IMR-90 (cell line): ENCODE measurements around the gene COX17. TPM values are rescaled to one million over a fixed set of nuclear protein-coding genes. Genes with fewer than 3 reads are reported as not detected.

Experiments used
- ATAC-seq: fragments of 200-7000 bp; cut with Tn5 transposase; 2 replicates; pipeline ENCODE4 v1.9.1; 2020; ENCODE audit warnings: low read depth, mild to moderate bottlenecking, moderate library complexity
- BruUV-seq: library from RNA; stranded (reverse); fragments of 400-500 nt; replicated peaks from 2 replicates; lab custom pipeline; 2021; lab: Mats Ljungman, UMichigan
- CTCF ChIA-PET: fragments of 300-600 bp; formaldehyde crosslinking; extraction: SDS; loops from one replicate; lab custom pipeline; 2021; ENCODE audit warnings: antibody characterized with exemption; lab: Yijun Ruan, JAX
- POLR2A ChIA-PET: fragments of 300-600 bp; sonication (Branson Sonifier 250); formaldehyde crosslinking; loops from one replicate; lab custom pipeline; 2022; ENCODE audit warnings: antibody characterized with exemption; ENCODE audit not compliant: unreplicated experiment; lab: Charles Lee
- DNase-seq: peaks from one replicate; pipeline ENCODE4 v3.0.0; 2013
- H2AFZ ChIP-seq: replicated peaks from 2 replicates; pipeline ENCODE3; 2013; ENCODE audit warnings: low read length, mild to moderate bottlenecking; ENCODE audit not compliant: poor library complexity
- H2AK5ac ChIP-seq: 2 replicates; pipeline ENCODE4 v1.6.1; 2013; ENCODE audit warnings: low read depth, low read length, inconsistent platforms
- H2AK9ac ChIP-seq: replicated peaks from 2 replicates; pipeline ENCODE3; 2013; ENCODE audit warnings: mild to moderate bottlenecking, low read depth, low read length, moderate library complexity; ENCODE audit not compliant: poor library complexity
- H2BK120ac ChIP-seq: 2 replicates; pipeline ENCODE4 v1.6.1; 2013; ENCODE audit warnings: low read depth, low read length, inconsistent platforms
- H2BK15ac ChIP-seq: 3 replicates; pipeline ENCODE4 v1.6.1; 2013; ENCODE audit warnings: low read depth, low read length, inconsistent platforms
- H2BK20ac ChIP-seq: 2 replicates; pipeline ENCODE4 v1.6.1; 2013; ENCODE audit warnings: low read depth, mild to moderate bottlenecking, inconsistent platforms, low read length, moderate library complexity
- H2BK5ac ChIP-seq: 2 replicates; pipeline ENCODE4 v1.6.1; 2013; ENCODE audit warnings: mild to moderate bottlenecking, low read depth, low read length, inconsistent platforms; ENCODE audit not compliant: poor library complexity, severe bottlenecking
- H3K14ac ChIP-seq: replicated peaks from 2 replicates; pipeline ENCODE4 v1.6.1; 2013; ENCODE audit warnings: low read depth, low read length, inconsistent platforms
- H3K18ac ChIP-seq: 2 replicates; pipeline ENCODE4 v1.6.1; 2013; ENCODE audit warnings: low read depth, low read length, control low read depth
- H3K23ac ChIP-seq: 2 replicates; pipeline ENCODE4 v1.6.1; 2013; ENCODE audit warnings: low read depth, low read length, inconsistent platforms
- H3K27ac ChIP-seq: 2 replicates; pipeline ENCODE4 v1.5.1; 2013; ENCODE audit warnings: mild to moderate bottlenecking, control low read depth, low read length; ENCODE audit not compliant: insufficient read depth
- H3K27me3 ChIP-seq: 2 replicates; pipeline ENCODE4 v1.6.1; 2013; ENCODE audit warnings: low read length; ENCODE audit not compliant: control insufficient read depth, insufficient read depth
- H3K36me3 ChIP-seq: 2 replicates; pipeline ENCODE4 v1.6.1; 2013; ENCODE audit warnings: low read length, mixed read lengths; ENCODE audit not compliant: control insufficient read depth, insufficient read depth
- H3K4ac ChIP-seq: 2 replicates; pipeline ENCODE4 v1.6.1; 2013; ENCODE audit warnings: low read depth, low read length, inconsistent platforms
- H3K4me1 ChIP-seq: 2 replicates; pipeline ENCODE4 v1.6.1; 2013; ENCODE audit warnings: low read length, mixed read lengths; ENCODE audit not compliant: control insufficient read depth, insufficient read depth
- H3K4me2 ChIP-seq: 2 replicates; pipeline ENCODE4 v1.6.1; 2013; ENCODE audit warnings: low read depth, mild to moderate bottlenecking, control low read depth, low read length, moderate library complexity
- H3K4me3 ChIP-seq: 2 replicates; pipeline ENCODE4 v1.5.1; 2013; ENCODE audit warnings: low read depth, mild to moderate bottlenecking, control low read depth, low read length, moderate library complexity; ENCODE audit not compliant: insufficient read depth
- H3K56ac ChIP-seq: 2 replicates; pipeline ENCODE4 v1.6.1; 2013; ENCODE audit warnings: low read length, inconsistent platforms; ENCODE audit not compliant: insufficient read depth; ENCODE audit errors: extremely low read depth
- H3K79me1 ChIP-seq, 2 experiments: 2 replicates each; pipeline ENCODE4 v1.6.1; 2013; ENCODE audit warnings: low read length in 2 of 2, inconsistent platforms in 1 of 2, low read depth in 1 of 2
- H3K9ac ChIP-seq: 2 replicates; pipeline ENCODE4 v1.6.1; 2013; ENCODE audit warnings: low read depth, low read length, control low read depth
- H3K9me1 ChIP-seq: 2 replicates; pipeline ENCODE4 v1.6.1; 2013; ENCODE audit warnings: low read length, inconsistent platforms; ENCODE audit not compliant: insufficient read depth
- H3K9me3 ChIP-seq: 2 replicates; pipeline ENCODE4 v1.6.1; 2013; ENCODE audit warnings: low read length; ENCODE audit not compliant: control insufficient read depth, insufficient read depth
- H4K20me1 ChIP-seq: 2 replicates; pipeline ENCODE4 v1.6.1; 2013; ENCODE audit warnings: low read length, inconsistent platforms; ENCODE audit not compliant: insufficient read depth
- H4K5ac ChIP-seq: 2 replicates; pipeline ENCODE4 v1.6.1; 2013; ENCODE audit warnings: mild to moderate bottlenecking, low read depth, low read length, control low read depth
- H4K8ac ChIP-seq, 2 experiments: 2 replicates each; pipeline ENCODE4 v1.6.1; 2013; ENCODE audit warnings: low read depth in 2 of 2, low read length in 2 of 2, control low read depth in 1 of 2, inconsistent platforms in 1 of 2
- H4K91ac ChIP-seq: 2 replicates; pipeline ENCODE4 v1.6.1; 2013; ENCODE audit warnings: low read depth, low read length, inconsistent platforms; ENCODE audit not compliant: insufficient read depth
- BHLHE40 ChIP-seq: fragments of 150-350 bp; IDR thresholded peaks from 2 replicates; pipeline ENCODE4 v1.6.1; 2016; ENCODE audit warnings: mild to moderate bottlenecking, low read depth, low read length
- CHD1 ChIP-seq: IDR thresholded peaks from 2 replicates; pipeline ENCODE4 v1.6.1; 2012; ENCODE audit warnings: low read depth, low read length, improper control_type of control experiment
- FOS ChIP-seq: fragments of 150-350 bp; IDR thresholded peaks from 2 replicates; pipeline ENCODE4 v1.6.1; 2016; ENCODE audit warnings: low read depth, low read length
- NFE2L2 ChIP-seq: fragments of 150-350 bp; IDR thresholded peaks from 2 replicates; pipeline ENCODE4 v1.6.1; 2016; ENCODE audit warnings: low read depth, mild to moderate bottlenecking, low read length
- POLR2A ChIP-seq: IDR thresholded peaks from 2 replicates; pipeline ENCODE4 v1.6.1; 2012; ENCODE audit warnings: mild to moderate bottlenecking, low read depth, low read length
- RAD21 ChIP-seq: IDR thresholded peaks from 2 replicates; pipeline ENCODE4 v1.6.1; 2012; ENCODE audit warnings: low read length, improper control_type of control experiment
- RFX5 ChIP-seq: IDR thresholded peaks from 2 replicates; pipeline ENCODE4 v1.8.0; 2012; ENCODE audit warnings: low read depth, mild to moderate bottlenecking, low read length, moderate library complexity
- USF2 ChIP-seq: fragments of 150-350 bp; IDR thresholded peaks from 2 replicates; pipeline ENCODE4 v1.6.1; 2017; ENCODE audit warnings: mild to moderate bottlenecking, antibody characterized with exemption, low read length, low read depth
- WGBS, 2 experiments: methylation state at CpG; one replicate each; pipeline versions ENCODE4 v1.1.5 to v1.1.7; 2013; ENCODE audit warnings: missing lambda C conversion rate in 2 of 2; ENCODE audit not compliant: insufficient read length in 1 of 2; ENCODE audit errors: extremely low coverage in 2 of 2; 5-methylcytosine and 5-hydroxymethylcytosine counted together
- dilution Hi-C: fragments of 300-500 bp; cut with HindIII; formaldehyde crosslinking; loops from one replicate; pipeline ENCODE4 v1.14.3; 2018; ENCODE audit warnings: low sequenced_read_pairs; ENCODE audit not compliant: unreplicated experiment
- in situ Hi-C: fragments of 300-500 bp; cut with MboI; formaldehyde crosslinking; loops from 3 replicates; pipeline ENCODE4 v1.14.3; 2019; ENCODE audit warnings: low sequenced_read_pairs, inconsistent platforms, mixed read lengths
- intact Hi-C: fragments of 100-400 bp; cut with micrococcal nuclease; formaldehyde crosslinking; loops from 2 replicates; pipeline ENCODE4 v1.10.0; 2022
- polyA plus RNA-seq, 3 experiments: library from polyadenylated mRNA; depleted of rRNA; stranded (reverse); fragments of >200 nt; gene quantifications; 2 replicates each; pipeline ENCODE4 v1.2.3, GENCODE V29; 2012; ENCODE audit warnings: low replicate concordance in 1 of 3
- total RNA-seq: library from RNA; depleted of rRNA; stranded (reverse); fragments of >200 nt; gene quantifications from 2 replicates; pipeline ENCODE4 v1.2.3, GENCODE V29; 2012
- TF ChIP-seq, protein P1 (sequence below): conservative IDR thresholded peaks from 2 replicates; pipeline ENCODE4 v1.5.1; 2012; ENCODE audit warnings: mild to moderate bottlenecking, low read depth, low read length, improper control_type of control experiment

COX17 gene
- total and polyA plus RNA-seq, 2 of the 4 experiments (the other 2 are of a cell fraction) = 2.0 to 24.5 TPM

GRCh38 chr3:119639494-119640350 lies 37.5 kb downstream of the COX17 start:
- no peak overlapping the region for H3K4me2 ChIP-seq
- peak overlapping the region; percentile 18; the same call in 1 of the 2 replicates for H2BK120ac ChIP-seq
- 0 out of 2 replicates have a peak overlapping the region, but pooled peaks have one; percentile 40 for H4K91ac ChIP-seq
- no peak overlapping the region; the same call in 2 of the 3 replicates for H2BK15ac ChIP-seq
- H2BK5ac ChIP-seq = no peak overlapping the region
- H3K56ac ChIP-seq = no peak overlapping the region
- H3K9me3 ChIP-seq = no peaks in the 10 kb centered on the region
- ChIA-PET POLR2A (no interaction called here), CTCF (no interaction called here)
- intact Hi-C loops (no loop called here), dilution Hi-C loops (no loop called here), in situ Hi-C loops (no loop called here)
- H3K79me1 ChIP-seq = no peaks in the 10 kb centered on the region
- H4K20me1 ChIP-seq = no peaks in the 10 kb centered on the region
- no peaks in the 10 kb centered on the region for H3K27me3 ChIP-seq
- no peak overlapping the region for H3K23ac ChIP-seq
- H3K9me1 ChIP-seq = peaks cover 11% of the 10 kb centered on the region
- no peak for TF ChIP-seq RFX5
- TF ChIP-seq RAD21 = no peak
- no peak for TF ChIP-seq NFE2L2
- no peak for TF ChIP-seq CHD1
- TF ChIP-seq POLR2A = no peak
- TF ChIP-seq FOS = no peak
- no peak for TF ChIP-seq USF2
- TF ChIP-seq, protein P1, sequence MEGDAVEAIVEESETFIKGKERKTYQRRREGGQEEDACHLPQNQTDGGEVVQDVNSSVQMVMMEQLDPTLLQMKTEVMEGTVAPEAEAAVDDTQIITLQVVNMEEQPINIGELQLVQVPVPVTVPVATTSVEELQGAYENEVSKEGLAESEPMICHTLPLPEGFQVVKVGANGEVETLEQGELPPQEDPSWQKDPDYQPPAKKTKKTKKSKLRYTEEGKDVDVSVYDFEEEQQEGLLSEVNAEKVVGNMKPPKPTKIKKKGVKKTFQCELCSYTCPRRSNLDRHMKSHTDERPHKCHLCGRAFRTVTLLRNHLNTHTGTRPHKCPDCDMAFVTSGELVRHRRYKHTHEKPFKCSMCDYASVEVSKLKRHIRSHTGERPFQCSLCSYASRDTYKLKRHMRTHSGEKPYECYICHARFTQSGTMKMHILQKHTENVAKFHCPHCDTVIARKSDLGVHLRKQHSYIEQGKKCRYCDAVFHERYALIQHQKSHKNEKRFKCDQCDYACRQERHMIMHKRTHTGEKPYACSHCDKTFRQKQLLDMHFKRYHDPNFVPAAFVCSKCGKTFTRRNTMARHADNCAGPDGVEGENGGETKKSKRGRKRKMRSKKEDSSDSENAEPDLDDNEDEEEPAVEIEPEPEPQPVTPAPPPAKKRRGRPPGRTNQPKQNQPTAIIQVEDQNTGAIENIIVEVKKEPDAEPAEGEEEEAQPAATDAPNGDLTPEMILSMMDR = no peak
- no peak for TF ChIP-seq BHLHE40
- no CpG with 5 or more reads among the region's 2 CpGs for WGBS, 2 experiments
- no peak for DNase-seq
- no peak overlapping the region for H3K14ac ChIP-seq
- peak overlapping the region; percentile 81; the same call in 1 of the 2 replicates for H4K5ac ChIP-seq
- peak overlapping the region; percentile 38; the same call in 1 of the 2 replicates for H2BK20ac ChIP-seq
- no TSS peak for BruUV-seq
- H4K8ac ChIP-seq = no peak overlapping the region; a peak in 2 of 4 replicates
- H2AK5ac ChIP-seq = no peak overlapping the region
- no peak overlapping the region for H2AFZ ChIP-seq
- peak overlapping the region; percentile 82 for H3K18ac ChIP-seq
- H3K4me1 ChIP-seq = peaks cover 20% of the 10 kb centered on the region
- H3K4me3 ChIP-seq = no peak overlapping the region
- peak overlapping the region; percentile 52; the same call in 1 of the 2 replicates for H3K4ac ChIP-seq
- H3K36me3 ChIP-seq = no peaks in the 10 kb centered on the region
- no peak overlapping the region for H3K9ac ChIP-seq
- H2AK9ac ChIP-seq = no peak overlapping the region
- H3K27ac ChIP-seq = no peak overlapping the region
- no peak for ATAC-seq
